ENCODE measurements around the gene ZFAND6.
A peak's percentile ranks its signal among the peaks of the same experiment; 100 is the strongest.
"Not testable (repeated sequence)": the region's sequence is repeated elsewhere in the genome, so short reads cannot be mapped to it uniquely, and the experiment has no call there.

The ZFAND6 gene

DNA sequence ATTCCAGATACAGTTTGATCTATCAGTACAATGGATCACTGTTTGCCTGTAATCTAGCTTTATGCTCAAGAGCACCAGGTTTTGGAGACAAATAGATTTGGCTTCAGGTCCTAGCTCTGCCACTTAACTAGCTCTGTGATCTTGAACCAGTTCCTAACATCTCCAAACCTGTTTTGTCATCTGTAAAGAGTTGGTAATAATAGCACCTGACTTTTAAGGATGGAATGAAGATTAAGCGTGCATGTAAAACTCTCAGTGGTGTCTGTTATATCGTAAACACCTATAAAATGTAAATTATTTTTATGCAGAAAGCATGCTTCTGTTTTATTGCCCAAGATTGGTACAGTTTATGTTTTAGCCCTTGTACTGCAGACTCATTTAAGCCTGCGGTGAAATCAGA is 36.5 kb downstream of the ZFAND6 start:
- no peak for DNase-seq

DNA sequence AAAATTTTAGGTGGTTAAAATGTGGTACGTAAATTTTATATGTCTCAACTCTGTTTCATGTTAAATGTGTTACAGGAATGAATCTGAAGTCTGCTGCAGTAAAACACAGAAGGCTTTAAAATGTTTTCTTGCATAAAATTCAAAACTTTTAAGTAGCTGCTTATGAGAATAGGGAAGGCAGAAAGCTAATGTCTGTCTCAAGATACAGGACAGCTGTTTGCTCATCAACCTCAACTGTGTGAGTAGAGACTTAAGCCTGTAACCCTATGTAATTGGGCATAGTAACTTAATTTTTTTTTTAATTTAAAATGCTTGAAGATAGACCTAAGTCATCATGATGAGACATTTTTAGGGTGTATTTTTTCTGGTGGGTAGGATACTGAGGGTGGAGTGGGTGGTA is 38.9 kb downstream of the ZFAND6 start:
- no peak for DNase-seq

DNA sequence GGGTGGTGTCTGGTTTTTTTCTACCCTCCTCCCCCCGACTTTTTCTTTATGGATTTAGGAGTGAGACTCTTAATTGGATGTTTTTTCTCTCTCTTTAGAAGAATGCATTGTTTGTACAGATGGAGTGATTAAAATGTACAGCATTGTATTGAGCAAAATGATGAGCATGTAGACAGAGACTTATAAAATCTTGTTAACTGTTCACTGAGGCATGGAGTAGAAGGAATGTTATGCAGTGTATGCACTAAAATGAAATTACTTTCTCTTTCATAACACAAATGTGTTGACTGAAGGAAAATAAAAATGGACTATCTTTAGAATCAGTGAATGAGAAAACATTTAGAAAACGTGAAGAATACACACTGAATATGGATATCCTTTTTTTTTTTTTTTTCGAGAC is 39.8 kb downstream of the ZFAND6 start:
- no peak for DNase-seq

DNA sequence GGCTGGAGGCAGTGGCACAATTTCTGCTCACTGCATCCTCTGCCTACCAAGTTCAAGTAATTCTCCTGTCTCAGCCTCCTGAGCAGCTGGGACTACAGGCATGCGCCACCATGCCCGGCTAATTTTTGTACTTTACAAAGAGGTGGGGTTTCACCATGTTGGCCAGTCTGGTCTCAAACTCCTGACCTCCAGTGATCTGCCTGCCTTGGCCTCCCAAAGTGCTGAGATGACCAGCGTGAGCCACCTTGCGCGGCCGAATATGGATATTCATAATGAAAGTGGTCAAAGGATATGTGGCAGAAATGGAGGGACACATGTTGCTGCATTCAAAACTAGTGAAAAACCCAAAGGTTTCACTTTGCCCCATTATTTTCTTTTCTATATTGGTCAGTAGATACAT is 40.2 kb downstream of the ZFAND6 start:
- not testable (repeated sequence) for DNase-seq

DNA sequence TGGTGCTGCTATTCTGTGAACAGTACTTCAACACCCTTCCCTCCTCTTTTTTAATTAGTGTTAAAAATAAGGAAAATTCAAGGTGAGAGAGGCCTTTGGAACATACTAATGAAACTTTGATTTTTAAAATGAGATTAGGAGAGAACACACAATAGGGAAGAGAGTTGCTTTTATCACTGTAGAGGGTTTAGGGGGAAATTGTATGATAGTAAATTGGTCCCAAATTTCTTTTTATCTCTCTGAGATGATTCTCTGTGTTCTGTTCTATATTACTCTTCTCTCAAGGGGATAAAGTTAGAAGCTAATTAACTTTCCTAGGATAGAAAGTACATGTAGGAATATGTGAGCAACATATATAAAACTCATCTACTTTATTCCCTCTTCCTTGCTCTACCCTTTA is 40.8 kb downstream of the ZFAND6 start:
- DNase-seq = no peak

DNA sequence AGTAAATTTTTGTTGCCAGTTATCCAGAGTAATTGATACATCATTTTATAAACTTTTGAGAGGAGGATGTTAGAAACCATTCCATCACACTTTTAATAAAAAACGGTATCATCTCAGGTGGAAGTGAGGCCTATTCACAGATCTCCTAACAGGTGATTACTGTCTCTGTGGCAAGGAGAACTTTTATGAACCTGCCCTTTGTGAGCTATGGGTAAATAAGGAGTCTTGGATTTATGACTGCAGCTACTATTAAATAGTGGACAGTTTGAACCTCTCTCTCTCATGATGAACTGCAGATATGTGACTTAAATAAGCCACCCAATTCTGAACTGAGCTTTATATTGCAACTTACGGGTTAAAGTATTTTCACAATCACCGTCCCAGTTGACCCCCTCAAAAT is 45.7 kb downstream of the ZFAND6 start:
- no peak for DNase-seq

DNA sequence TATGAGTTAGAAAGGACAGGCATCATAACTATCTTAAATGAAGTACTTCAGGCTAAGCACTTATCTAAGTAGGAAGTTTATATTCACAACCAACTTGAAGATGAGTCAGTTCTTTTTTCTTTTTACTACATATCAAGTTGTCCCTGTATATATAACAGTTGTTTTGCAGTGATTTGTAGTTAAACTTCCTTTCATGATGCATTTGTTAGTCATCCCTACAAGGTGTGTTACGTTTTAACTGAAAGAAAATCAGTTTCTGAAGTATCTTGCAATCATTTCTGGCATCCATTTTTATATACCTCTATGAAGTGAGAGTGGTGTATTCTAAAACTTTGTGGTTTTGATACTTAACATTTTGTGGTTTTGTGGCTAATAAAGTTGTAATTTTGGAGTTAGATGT is 46.1 kb downstream of the ZFAND6 start:
- no peak for DNase-seq

DNA sequence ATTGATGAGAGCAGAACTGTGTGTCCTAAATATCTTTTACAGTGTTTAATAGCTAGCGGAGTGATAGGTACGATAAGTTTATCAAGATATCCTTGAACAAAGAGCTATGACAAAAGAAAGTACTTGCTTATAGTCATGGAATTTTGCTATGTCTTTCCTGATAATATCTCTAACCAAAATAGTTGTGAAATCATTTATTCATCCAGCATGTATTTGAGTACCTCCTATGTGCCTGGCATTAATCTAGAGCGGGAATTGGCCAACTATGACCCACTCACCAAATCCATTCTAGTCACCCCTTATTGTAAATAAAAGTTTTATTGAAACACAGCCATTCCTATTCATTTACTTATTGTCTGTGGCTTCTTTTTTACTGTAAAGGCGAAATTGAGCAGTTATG is 46.6 kb downstream of the ZFAND6 start:
- no peak for DNase-seq

DNA sequence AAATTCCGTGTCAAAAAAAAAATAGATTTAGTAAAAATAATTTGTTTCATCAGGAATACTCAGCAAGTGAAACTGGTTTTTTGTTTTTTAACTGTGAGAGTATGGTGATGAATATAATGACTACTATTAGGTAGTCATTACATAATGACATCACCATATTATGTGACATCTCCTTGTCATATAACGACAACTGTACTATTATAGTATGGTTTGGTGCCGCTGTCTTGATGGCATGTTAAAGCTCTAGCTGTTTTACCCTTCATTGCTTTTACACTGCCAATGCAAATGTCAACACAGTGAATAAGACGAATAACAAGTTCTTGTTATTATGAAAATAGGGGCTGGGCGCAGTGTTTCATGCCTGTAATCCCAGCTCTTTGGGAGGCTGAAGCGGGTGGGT is 47.7 kb downstream of the ZFAND6 start:
- DNase-seq = no peak

DNA sequence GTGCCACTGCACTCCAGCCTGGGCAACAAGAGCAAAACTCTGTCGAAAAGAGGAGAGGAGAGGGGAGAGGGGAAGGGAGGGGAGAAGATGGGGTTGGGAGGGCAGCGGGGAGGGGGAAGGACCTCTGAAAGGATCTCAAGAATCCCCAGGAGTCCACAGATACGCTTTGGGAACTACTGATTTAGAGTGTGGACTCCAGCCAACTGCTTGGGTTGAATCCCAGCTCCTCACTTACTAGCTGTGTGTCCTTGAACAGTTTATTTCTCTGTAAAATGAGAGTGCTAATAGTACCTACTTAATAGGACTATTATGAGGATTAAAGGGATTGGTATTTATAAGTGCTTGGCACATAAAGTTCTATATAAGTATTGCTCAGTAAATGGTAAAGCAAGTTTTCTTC is 48.3 kb downstream of the ZFAND6 start:
- peak in 1 of 58 donors; percentile 3 for DNase-seq

DNA sequence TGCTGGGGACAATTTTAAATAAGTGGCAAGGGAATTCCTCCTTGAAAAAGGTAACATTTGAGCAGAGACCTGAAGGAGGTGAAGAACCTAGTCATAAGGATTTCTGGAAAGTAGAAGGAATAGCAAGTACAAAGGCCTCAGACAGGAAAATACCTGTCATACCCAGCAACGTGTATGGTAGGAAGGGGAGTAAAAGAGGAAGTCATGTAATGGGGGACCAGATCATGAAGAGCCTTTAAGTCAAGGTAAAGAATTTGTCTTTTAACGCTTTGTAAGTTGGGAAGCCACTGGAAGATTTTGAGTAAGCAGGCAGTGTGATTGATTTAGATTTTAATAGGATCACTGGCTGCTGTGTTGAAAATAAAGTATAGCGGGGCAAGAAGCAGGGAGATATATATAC is 49.9 kb downstream of the ZFAND6 start:
- DNase-seq = no peak

DNA sequence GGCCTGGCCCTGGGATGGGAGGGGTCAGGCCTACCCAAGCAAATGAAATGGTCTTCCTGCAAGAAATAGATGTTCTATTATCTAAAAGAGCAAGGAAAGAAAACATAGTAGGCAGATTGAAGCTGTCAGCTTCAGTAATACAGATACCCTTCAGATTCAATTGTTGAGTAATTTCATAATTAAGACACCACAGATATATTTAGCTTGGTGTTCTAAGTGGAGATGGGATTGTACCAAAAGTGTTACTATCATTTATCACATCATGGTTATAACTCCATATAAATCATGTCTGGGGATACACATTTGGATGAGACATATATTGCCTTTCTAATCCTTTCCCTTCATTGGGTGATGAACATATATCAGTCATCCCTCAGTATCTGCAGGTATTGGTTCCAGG is 51.4 kb downstream of the ZFAND6 start:
- no peak for DNase-seq

DNA sequence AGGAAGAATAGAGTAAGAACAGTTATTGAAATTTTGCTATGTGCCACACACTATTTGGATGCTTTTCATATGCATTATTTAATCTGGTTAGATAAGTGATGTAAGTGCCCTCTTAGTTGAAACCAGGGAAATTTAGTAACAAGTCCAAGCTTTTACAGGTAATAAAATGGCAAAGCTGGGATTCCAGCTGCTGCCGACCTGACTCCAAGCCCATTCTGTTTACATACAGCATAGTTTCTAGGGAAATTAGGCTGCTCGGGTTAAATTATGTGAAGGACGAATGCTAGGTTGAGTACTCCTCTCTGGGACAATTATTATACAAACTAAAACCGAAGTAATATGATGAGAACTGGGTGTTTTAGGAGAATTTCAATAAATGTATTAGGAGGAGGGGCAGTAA is 54.6 kb downstream of the ZFAND6 start:
- DNase-seq = no peak

DNA sequence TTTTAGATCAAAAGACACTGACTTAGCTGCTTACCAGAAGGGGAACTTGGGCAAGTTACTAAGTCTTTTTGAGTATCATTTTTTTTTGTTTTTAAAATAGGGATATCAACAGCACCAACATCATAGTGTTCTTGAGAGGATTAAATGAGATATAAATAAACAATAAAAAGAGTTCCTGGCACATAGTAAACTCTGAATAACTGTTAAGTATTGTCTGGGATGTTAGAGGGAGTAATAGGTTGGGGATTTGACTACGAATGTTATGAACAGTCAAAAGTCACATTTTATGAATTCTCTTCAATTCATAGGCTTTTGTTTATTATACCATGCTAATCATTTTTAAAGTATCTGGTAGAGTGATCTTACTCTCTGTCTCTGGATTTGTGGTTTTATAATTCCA is 55.5 kb downstream of the ZFAND6 start:
- DNase-seq = no peak

DNA sequence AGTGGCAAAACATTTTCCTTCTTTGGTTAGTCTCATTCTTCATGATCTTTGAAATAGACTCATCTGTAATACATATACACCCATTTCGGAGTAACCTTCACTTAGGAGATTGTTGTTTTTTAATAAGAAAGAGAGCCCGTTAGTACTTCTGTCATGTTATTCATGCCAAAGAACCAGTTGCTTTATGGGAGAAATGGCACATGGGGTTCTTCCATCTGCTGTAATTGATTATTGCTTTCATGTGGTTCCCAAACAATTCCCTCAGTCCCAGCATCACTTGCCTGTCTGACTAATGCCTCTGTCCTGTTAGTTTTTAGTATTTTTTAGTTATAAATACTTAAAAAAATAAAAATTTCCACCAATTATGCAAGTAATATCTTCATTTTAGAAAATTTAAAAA is 59.5 kb downstream of the ZFAND6 start:
- no peak for DNase-seq

DNA sequence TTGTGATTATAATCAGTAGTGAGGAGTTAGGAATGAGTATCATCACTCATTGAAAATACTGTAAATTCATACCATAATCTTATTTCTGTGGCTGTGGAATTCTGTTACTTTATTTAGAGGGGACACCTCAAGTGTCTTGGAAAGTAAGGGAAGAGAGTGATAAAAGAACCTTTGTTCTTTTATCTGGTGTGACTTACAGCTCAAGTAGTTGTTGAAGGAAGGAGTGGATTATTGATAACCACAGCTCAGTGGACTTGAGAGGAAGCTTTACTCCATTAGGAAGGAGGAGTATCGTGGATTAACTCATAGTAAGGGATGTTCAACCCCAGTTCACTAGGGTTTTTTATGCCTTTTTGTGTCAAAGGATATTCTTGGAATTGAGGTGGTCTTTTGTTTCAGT is 61.2 kb downstream of the ZFAND6 start:
- DNase-seq = no peak

DNA sequence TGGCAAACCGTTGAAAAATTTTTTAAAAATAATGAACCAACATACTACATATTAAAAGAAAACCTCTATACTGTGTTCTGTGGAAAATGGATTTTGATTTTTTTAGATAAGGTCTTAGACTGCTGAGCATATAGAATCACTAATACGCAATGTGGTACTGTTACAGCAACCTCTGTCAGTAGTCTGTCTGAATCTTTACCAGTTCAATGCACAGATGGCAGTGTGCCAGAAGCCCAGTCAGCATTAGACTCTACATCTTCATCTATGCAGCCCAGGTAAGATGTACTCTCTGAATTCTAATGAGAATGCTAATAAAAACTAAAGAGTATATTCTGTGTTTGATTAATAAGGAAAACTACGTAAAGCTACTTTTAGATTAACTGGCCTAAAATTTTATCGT is 62.1 kb downstream of the ZFAND6 start:
- no peak for DNase-seq

DNA sequence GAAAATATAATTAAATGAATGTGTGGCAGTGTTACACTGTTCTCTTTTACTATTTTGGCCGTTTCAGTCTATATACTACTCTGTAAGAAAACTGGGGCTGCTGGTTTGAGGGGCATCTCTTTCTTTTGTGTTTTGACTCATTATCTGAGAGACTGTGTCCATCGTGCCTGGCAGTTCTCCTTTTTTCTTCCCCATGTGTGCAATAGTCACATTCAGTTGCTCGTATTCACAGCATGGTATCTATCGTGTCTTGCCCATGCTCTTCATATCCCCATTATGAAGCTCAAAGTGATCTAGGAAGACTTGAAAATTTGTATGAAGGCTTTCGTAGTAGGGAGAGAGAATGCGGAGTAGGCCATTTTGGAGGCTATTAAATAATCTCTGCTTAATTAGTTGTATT is 63.6 kb downstream of the ZFAND6 start:
- DNase-seq = no peak

DNA sequence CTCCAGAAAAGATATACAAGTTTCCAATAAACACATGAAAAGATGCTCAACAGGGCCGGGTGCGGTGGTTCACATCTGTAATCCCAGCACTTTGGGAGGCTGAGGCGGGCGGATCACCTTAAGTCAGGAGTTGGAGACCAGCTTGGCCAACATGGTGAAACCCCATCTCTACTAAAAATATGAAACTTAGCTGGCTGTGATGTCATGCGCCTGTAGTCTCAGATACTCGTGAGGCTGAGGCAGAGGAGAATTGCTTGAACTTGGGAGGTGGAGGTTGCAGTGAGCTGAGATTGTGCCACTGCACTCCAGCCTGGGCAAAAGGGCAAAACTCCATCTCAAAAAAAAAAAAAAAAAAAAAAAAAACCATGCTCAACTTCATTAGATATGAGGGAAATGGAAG is 67.8 kb downstream of the ZFAND6 start:
- DNase-seq = not testable (repeated sequence)

DNA sequence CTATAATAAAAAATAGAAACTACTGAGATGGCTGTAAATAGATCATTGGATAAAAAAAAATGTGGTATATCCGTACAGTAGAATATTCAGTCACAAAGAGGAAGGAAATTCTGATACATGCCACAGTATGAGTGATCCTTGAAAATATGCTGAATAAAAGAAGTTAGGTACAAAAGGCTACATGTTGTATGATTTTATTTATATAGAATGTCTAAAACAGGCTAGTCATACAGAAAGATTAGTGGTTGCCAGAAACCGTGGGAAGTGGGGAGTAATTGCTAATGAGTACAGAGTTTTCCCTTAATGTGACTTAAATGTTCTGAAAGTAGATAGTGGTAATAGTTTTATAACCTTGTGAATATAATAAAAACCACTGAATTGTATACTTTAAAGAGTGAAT is 68.4 kb downstream of the ZFAND6 start:
- no peak for DNase-seq

DNA sequence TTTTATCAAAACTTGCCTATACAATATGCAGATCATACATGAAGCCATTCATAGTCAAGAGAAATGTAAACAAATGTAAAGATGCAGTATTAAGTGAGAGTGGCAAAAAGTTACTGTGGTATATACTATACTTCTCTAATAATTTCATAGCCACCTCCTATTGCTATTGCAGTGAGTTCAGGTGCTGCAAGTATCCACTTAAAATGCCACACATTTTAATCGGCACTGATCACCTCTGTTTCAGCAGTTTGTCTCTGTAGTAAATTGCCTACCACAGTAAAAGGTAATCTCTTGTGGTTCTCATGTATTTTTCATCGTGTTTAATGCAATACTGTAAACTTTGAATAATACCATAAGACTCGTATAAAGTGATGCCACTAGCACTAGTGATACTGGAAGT is 72.9 kb downstream of the ZFAND6 start:
- no peak for DNase-seq

DNA sequence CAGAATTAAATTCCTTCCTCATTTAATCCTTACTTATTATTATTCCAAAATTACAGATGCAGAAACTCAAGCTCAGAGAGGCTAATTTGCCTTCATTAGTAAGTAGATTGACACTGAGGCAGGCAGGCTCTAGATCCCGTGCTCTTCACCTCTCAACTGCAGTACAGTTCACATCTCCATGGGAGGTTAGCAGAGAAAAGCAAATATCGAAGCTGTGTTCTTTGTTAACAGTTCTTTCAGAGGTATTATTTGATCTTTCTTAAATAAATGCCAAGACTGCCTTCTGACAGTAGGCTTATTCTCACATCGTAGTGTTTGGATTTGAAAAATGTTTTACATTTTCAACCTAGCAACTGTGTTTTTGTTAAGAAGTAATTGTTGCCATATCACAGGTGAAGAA is 77.4 kb downstream of the ZFAND6 start:
- DNase-seq = no peak

DNA sequence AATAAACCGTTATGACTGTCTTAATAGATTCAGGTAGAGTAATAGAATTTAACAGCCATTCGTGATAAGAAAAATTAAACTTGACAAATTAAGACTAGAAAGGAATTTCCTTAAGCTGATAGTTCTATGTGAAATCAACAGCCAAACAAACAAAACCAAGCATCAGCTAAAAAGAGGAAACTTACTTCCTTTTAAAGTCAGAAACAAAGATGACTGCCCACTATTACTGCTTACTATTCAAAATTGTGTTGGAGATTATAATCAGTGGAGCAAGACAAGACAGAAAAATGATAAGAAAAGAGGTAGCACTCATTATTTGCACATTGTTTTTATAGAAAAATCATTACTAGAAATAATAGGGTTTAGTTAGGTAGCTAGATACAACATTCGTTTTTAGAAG is 79.5 kb downstream of the ZFAND6 start:
- no peak for DNase-seq

DNA sequence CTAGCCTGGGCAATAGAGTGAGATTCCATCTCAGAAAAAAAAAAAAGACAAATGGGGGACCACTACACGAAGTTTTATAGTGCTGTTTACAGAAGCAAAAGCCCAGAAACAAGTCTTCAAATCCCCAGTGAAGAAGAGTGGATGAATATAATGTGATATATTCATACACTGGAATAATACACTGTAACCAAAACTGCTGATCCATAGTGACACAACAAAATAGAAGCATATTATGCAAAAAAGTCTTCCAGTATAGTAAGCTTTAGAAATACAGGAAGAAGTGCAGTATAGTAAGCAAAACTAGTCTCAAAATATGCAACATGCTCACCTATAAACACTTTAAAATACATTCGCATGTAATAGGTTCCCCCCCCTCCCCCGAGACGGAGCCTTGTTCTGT is 81.4 kb downstream of the ZFAND6 start:
- no peak for DNase-seq

Data from anterior cingulate cortex (tissue), 58 donors.